NCI-H146 (cell line): ENCODE data around the gene PPP1R3F.
"Not testable (repeated sequence)": the region's sequence is repeated elsewhere in the genome, so short reads cannot be mapped to it uniquely, and the experiment has no call there.

Experiments
- DNase-seq: peaks from one replicate; lab custom pipeline; 2025; lab: John Stamatoyannopoulos, UW

The PPP1R3F gene

GRCh38 chrX:49316085-49316484 is 46.5 kb downstream of the PPP1R3F start:
- no peak for DNase-seq

GRCh38 chrX:49321737-49322136 is 52.1 kb downstream of the PPP1R3F start, which contains the start of gene GAGE12J:
Gene GAGE12J, plus strand, starts transcription at chrX:49322037. Its CDS starts 1,157 bp downstream, at chrX:49323194.
- not testable (repeated sequence) for DNase-seq

GRCh38 chrX:49322266-49322665 is 52.7 kb downstream of the PPP1R3F start:
- DNase-seq: not testable (repeated sequence)

GRCh38 chrX:49323735-49324134 is 54.1 kb downstream of the PPP1R3F start:
- DNase-seq: not testable (repeated sequence)

- not testable (repeated sequence) for DNase-seq
Observed at GRCh38 chrX:49330421-49330820, 60.8 kb downstream of the PPP1R3F start.

GRCh38 chrX:49331282-49331681 is 61.7 kb downstream of the PPP1R3F start, which contains the start of gene GAGE13:
Gene GAGE13, plus strand, starts transcription at chrX:49331582. Its CDS starts 1,156 bp downstream, at chrX:49332738.
- not testable (repeated sequence) for DNase-seq

- DNase-seq: not testable (repeated sequence)
Observed at GRCh38 chrX:49331841-49332240, 62.2 kb downstream of the PPP1R3F start.
